ENCODE data around the gene DPH3.

DNA sequence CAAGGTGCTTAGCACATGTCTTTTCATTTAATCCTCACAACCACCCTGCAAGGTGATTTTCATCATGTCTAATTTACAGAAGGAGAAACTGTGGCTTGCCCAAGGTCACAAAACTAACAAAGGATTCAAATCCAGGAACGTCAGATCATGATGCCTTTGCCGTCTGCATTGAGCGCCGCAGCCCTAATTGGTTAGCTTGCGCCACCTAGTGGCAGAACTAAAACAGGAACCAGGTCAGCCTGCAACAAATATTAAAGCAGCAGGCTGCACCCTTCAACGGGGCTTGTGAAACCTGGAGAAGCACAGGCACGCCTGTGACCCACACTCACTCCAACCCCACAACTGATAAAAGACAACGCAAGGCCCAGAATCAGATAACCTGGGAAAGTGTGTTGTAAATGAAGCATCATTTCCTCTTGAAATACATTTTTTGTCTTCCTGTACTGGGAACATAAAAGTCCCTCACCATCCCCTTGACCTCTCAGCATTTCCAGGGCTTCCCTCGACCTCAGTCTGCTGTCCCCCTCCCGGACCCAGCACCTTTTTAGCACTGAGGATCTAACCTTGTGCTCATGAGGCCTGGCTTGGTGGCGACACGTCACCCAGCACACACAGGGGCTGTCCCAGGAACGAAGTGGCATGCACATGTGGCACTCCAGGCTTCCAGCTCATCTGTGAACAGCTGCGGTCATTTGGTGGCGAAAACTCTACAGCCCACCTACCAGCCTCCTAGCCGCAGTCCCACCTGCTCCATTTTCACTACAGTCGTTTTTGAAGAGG lies 17.3 kb downstream of the DPH3 start:
- no peak for TF ChIP-seq POLR2A (IDR thresholded peaks at IDR 0.05)
- TF ChIP-seq, protein P1, sequence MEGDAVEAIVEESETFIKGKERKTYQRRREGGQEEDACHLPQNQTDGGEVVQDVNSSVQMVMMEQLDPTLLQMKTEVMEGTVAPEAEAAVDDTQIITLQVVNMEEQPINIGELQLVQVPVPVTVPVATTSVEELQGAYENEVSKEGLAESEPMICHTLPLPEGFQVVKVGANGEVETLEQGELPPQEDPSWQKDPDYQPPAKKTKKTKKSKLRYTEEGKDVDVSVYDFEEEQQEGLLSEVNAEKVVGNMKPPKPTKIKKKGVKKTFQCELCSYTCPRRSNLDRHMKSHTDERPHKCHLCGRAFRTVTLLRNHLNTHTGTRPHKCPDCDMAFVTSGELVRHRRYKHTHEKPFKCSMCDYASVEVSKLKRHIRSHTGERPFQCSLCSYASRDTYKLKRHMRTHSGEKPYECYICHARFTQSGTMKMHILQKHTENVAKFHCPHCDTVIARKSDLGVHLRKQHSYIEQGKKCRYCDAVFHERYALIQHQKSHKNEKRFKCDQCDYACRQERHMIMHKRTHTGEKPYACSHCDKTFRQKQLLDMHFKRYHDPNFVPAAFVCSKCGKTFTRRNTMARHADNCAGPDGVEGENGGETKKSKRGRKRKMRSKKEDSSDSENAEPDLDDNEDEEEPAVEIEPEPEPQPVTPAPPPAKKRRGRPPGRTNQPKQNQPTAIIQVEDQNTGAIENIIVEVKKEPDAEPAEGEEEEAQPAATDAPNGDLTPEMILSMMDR (IDR thresholded peaks at IDR 0.05) = peak; percentile 86 to 94 (median 93)
